BE2C (cell line): ENCODE data around the gene SMIM13.

ENCODE experiments used
- DNase-seq: peaks from one replicate; pipeline ENCODE4 v3.0.0-alpha.2; 2020
- H3K27me3 ChIP-seq: fragments of 250-450 bp; sonication (Bioruptor Pico); 2 replicates; pipeline ENCODE4 v1.5.1; 2020; ENCODE audit warnings: mild to moderate bottlenecking
- H3K36me3 ChIP-seq: fragments of 250-450 bp; sonication (Bioruptor Pico); 2 replicates; pipeline ENCODE4 v1.5.1; 2020; ENCODE audit warnings: mild to moderate bottlenecking
- H3K4me1 ChIP-seq: fragments of 250-450 bp; sonication (Bioruptor Pico); 2 replicates; pipeline ENCODE4 v1.5.1; 2020
- H3K4me3 ChIP-seq: 2 replicates; pipeline ENCODE4 v1.5.1; 2011; ENCODE audit warnings: low read depth, low read length
- H3K9me3 ChIP-seq: fragments of 250-450 bp; sonication (Bioruptor Pico); 2 replicates; pipeline ENCODE4 v1.5.1; 2020
- CTCF ChIP-seq: IDR thresholded peaks from 2 replicates; pipeline ENCODE4 v1.5.1; 2012; ENCODE audit warnings: mild to moderate bottlenecking, low read depth, low read length

The SMIM13 gene

DNA sequence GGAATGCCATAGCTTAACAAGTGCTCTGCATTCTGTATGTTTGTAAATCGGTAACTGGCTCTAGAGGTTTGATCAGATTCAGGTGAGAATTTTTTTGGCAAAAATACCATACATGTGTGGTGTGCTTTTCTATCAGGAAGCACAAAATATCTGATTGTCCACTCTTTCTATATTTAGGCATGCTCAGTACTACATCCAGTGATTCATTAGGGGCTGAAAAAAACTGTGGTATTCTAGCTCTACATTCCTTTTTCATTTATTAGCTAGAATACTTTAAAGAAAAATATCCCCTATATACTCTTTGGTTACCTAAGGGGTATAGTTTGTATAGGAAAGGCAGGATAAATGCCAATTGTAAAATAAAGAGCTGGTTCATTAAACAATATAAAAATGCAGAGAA is 38.9 kb upstream of the SMIM13 start:
- TF ChIP-seq CTCF, result no peak
- no peaks in the 10 kb centered on the region for H3K9me3 ChIP-seq
- DNase-seq, result no peak

DNA sequence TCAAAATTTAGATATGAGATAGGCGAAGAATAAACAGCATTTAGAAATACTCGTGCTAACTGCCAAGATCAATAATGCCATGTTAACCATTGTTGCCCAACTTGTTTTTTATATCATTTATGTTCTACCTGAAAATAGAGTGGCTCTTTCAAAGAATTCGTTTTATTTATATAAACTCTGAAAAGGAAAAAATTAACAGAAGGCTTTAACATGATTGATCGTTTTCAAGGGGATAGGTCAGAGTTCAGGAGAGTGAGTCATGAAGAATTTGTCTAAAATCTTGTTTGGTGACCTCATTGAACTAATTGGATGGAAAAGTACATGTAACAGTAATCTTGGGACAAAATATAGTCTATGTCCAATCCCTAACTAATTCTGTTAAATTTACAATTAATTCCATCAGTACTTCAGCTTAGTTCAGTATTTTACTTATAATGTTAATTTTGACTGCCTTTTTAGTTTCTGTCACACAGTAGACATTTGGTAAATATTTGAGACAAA is 38.5 kb upstream of the SMIM13 start:
- no peaks in the 10 kb centered on the region for H3K36me3 ChIP-seq
- TF ChIP-seq CTCF, result no peak
- no peaks in the 10 kb centered on the region for H3K4me1 ChIP-seq
- H3K9me3 ChIP-seq, result no peaks in the 10 kb centered on the region
- H3K4me3 ChIP-seq, result no peak overlapping the region
- no peak for DNase-seq
- H3K27me3 ChIP-seq, result peaks cover 5% of the 10 kb centered on the region; the same call in 1 of the 2 replicates

More for the DNA sequence above, 38.9 kb upstream of the SMIM13 start:
- Histone ChIP-seq H3K4me3 (no peak overlapping the region), H3K4me1 (no peaks in the 10 kb centered on the region), H3K27me3 (peaks cover 5% of the 10 kb centered on the region; the same call in 1 of the 2 replicates), H3K36me3 (no peaks in the 10 kb centered on the region)

GRCh38 chr6:11056871-11057270 is 36.8 kb upstream of the SMIM13 start:
- H3K4me3 ChIP-seq, result no peak overlapping the region
- no peaks in the 10 kb centered on the region for H3K36me3 ChIP-seq
- H3K9me3 ChIP-seq, result no peaks in the 10 kb centered on the region
- TF ChIP-seq CTCF, result no peak
- no peaks in the 10 kb centered on the region for H3K27me3 ChIP-seq
- no peak for DNase-seq
- no peaks in the 10 kb centered on the region for H3K4me1 ChIP-seq

DNA sequence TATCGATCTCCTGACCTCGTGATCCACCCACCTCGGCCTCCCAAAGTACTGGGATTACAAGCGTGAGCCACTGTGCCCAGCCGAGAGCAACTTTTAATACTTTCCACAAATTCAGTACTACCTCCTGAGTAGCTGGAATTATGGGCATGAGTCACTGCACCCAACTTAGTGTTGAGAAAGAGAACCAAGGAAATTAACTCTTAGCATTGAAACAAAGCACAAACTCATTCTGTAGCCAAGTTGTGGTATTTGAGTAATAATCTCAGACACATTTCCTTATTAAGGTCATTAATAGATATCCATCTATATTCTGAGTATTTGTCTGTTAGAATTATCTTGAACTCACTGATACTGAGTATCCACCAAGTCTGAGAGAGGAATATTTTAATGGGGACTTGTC is 35.2 kb upstream of the SMIM13 start:
- Histone ChIP-seq H3K9me3 (no peaks in the 10 kb centered on the region), H3K36me3 (no peaks in the 10 kb centered on the region), H3K27me3 (no peaks in the 10 kb centered on the region), H3K4me3 (no peak overlapping the region), H3K4me1 (no peaks in the 10 kb centered on the region)
- DNase-seq, result no peak
- no peak for TF ChIP-seq CTCF

GRCh38 chr6:11062083-11062482 is 31.6 kb upstream of the SMIM13 start:
- H3K36me3 ChIP-seq, result no peaks in the 10 kb centered on the region
- no peak overlapping the region for H3K4me3 ChIP-seq
- H3K9me3 ChIP-seq, result no peaks in the 10 kb centered on the region
- no peaks in the 10 kb centered on the region for H3K27me3 ChIP-seq
- no peak for TF ChIP-seq CTCF
- DNase-seq, result no peak
- no peaks in the 10 kb centered on the region for H3K4me1 ChIP-seq

GRCh38 chr6:11062715-11063114 is 30.9 kb upstream of the SMIM13 start:
- TF ChIP-seq CTCF, result no peak
- Histone ChIP-seq H3K9me3 (no peaks in the 10 kb centered on the region), H3K36me3 (no peaks in the 10 kb centered on the region), H3K4me3 (no peak overlapping the region), H3K27me3 (no peaks in the 10 kb centered on the region), H3K4me1 (no peaks in the 10 kb centered on the region)
- DNase-seq, result no peak
